GM12891 (cell line): ENCODE data around the gene ASXL1.

Experiments used
- PAX5 ChIP-seq: IDR thresholded peaks from 2 replicates; pipeline ENCODE4 v1.6.1; 2011; ENCODE audit warnings: low read length, moderate library complexity, mild to moderate bottlenecking; ENCODE audit not compliant: insufficient read depth, severe bottlenecking
- POLR2A ChIP-seq: IDR thresholded peaks from 2 replicates; pipeline ENCODE4 v1.6.1; 2011; ENCODE audit warnings: low read depth, low read length, control low read depth
- POLR2AphosphoS5 ChIP-seq: IDR thresholded peaks from 2 replicates; pipeline ENCODE4 v1.6.1; 2011; ENCODE audit warnings: low read depth, low read length, control low read depth
- TAF1 ChIP-seq: IDR thresholded peaks from 2 replicates; pipeline ENCODE4 v1.6.1; 2011; ENCODE audit warnings: low read depth, low read length, control low read depth

GRCh38 chr20:32360333-32360634 is 2.2 kb downstream of the ASXL1 start:
- TF ChIP-seq TAF1 (no peak), POLR2AphosphoS5 (no peak), POLR2A (no peak), PAX5 (no peak)
